Measurements from ENCODE around the gene ACR.
"Not testable (repeated sequence)": the region's sequence is repeated elsewhere in the genome, so short reads cannot be mapped to it uniquely, and the experiment has no call there.

ACR gene

DNA sequence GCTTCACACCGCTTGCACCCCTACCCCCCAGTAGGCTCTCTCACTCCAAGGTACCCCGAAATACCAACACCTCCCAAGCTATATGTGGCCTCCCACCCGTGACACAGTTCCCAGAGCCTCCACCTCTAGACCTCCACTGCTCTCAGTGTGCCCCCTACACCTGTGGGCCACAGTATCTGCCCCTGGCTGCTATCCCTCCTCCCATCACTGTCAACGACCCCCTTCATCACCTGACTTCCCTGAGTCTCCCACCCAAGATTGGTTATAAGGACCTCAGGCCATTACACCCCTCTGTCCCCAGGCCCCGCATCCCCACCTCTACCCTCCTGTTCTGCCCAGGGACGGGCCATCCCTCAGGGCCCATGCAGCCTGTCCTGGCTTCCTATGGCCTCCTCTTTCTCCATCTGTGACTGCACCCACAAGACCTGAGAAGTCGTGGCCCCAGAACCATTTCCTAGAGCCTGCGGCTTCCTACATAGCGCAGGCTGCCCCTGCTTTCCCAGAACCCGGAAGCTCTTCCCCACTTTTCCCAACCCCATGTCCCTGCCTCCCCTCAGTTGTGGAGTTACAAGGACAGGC, 734 bp downstream of the ACR start:
- Histone ChIP-seq H3K4me3 (ENCODE audit: low read length) (no peak overlapping the region), H3K4me1 (ENCODE audit: control insufficient read depth, low read length) (no peaks in the 10 kb centered on the region), H3K9me3 (ENCODE audit: control insufficient read depth, insufficient read depth, low read length) (no peaks in the 10 kb centered on the region), H3F3A (ENCODE audit: control insufficient read depth, insufficient read depth) (no peaks in the 10 kb centered on the region), H3K27me3 (ENCODE audit: control insufficient read depth, low read length) (peaks cover 14% of the 10 kb centered on the region), H3K36me3 (ENCODE audit: control insufficient read depth, low read length) (no peaks in the 10 kb centered on the region), H3K9me2 (replicated peaks; ENCODE audit: control insufficient read depth, low read length) (no peaks in the 10 kb centered on the region), H3K79me2 (ENCODE audit: control insufficient read depth, low read length) (no peaks in the 10 kb centered on the region), H3K27ac (ENCODE audit: low read depth, low read length) (no peak overlapping the region), H3K4me2 (ENCODE audit: low read length) (no peak overlapping the region), H4K20me1 (ENCODE audit: control insufficient read depth, insufficient read depth, low read depth, low read length) (no peaks in the 10 kb centered on the region)
- TF ChIP-seq CTCF (IDR thresholded peaks at IDR 0.05; ENCODE audit: low read depth, low read length, poor library complexity, severe bottlenecking) (no peak), EZH2phosphoT487 (IDR thresholded peaks at IDR 0.05; ENCODE audit: borderline replicate concordance, low read length) (no peak)

- H3K9me2 ChIP-seq (replicated peaks; ENCODE audit: control insufficient read depth, low read length): no peaks in the 10 kb centered on the region
- no peaks in the 10 kb centered on the region for H3K4me1 ChIP-seq (ENCODE audit: control insufficient read depth, low read length)
- H3K27ac ChIP-seq (ENCODE audit: low read depth, low read length): no peak overlapping the region
- TF ChIP-seq CTCF (IDR thresholded peaks at IDR 0.05; ENCODE audit: low read depth, low read length, poor library complexity, severe bottlenecking): no peak
- TF ChIP-seq EZH2phosphoT487 (IDR thresholded peaks at IDR 0.05; ENCODE audit: borderline replicate concordance, low read length): no peak
- H3F3A ChIP-seq (ENCODE audit: control insufficient read depth, insufficient read depth): no peaks in the 10 kb centered on the region
- H3K27me3 ChIP-seq (ENCODE audit: control insufficient read depth, low read length): peaks cover 14% of the 10 kb centered on the region
- no peaks in the 10 kb centered on the region for H3K79me2 ChIP-seq (ENCODE audit: control insufficient read depth, low read length)
- H3K9me3 ChIP-seq (ENCODE audit: control insufficient read depth, insufficient read depth, low read length): no peaks in the 10 kb centered on the region
- no peak overlapping the region for H3K4me2 ChIP-seq (ENCODE audit: low read length)
- no peaks in the 10 kb centered on the region for H3K36me3 ChIP-seq (ENCODE audit: control insufficient read depth, low read length)
- H4K20me1 ChIP-seq (ENCODE audit: control insufficient read depth, insufficient read depth, low read depth, low read length): no peaks in the 10 kb centered on the region
- H3K4me3 ChIP-seq (ENCODE audit: low read length): no peak overlapping the region
These were observed 1.3 kb downstream of the ACR start for GRCh38 chr22:50739279-50739691.

DNA sequence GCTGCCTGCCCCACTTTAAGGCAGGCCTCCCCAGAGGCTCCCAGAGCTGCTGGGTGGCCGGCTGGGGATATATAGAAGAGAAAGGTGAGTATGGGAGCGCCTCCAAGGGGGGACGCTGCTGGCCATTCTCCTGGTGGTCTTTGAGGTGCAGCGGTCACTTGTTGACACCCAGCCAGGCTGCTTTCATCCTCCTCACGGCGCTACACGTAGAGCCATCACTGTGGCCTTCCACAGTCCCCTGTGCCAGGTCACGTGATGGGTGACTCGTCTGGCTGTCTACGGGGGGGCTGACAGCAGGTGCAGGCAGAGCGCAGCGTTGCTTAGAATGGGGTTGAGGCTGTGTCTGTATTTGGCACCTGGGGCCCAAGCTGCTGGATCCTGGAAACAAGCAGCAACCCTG, 1.9 kb downstream of the ACR start:
- Histone ChIP-seq H3K4me1 (ENCODE audit: control insufficient read depth, low read length) (no peaks in the 10 kb centered on the region), H3K9me2 (replicated peaks; ENCODE audit: control insufficient read depth, low read length) (no peaks in the 10 kb centered on the region), H4K20me1 (ENCODE audit: control insufficient read depth, insufficient read depth, low read depth, low read length) (no peaks in the 10 kb centered on the region), H3K36me3 (ENCODE audit: control insufficient read depth, low read length) (no peaks in the 10 kb centered on the region), H3K27me3 (ENCODE audit: control insufficient read depth, low read length) (peaks cover 14% of the 10 kb centered on the region), H3K27ac (ENCODE audit: low read depth, low read length) (no peak overlapping the region), H3K4me2 (ENCODE audit: low read length) (no peak overlapping the region), H3K79me2 (ENCODE audit: control insufficient read depth, low read length) (no peaks in the 10 kb centered on the region), H3K4me3 (ENCODE audit: low read length) (no peak overlapping the region), H3F3A (ENCODE audit: control insufficient read depth, insufficient read depth) (no peaks in the 10 kb centered on the region), H3K9me3 (ENCODE audit: control insufficient read depth, insufficient read depth, low read length) (no peaks in the 10 kb centered on the region)
- TF ChIP-seq CTCF (IDR thresholded peaks at IDR 0.05; ENCODE audit: low read depth, low read length, poor library complexity, severe bottlenecking) (no peak), EZH2phosphoT487 (IDR thresholded peaks at IDR 0.05; ENCODE audit: borderline replicate concordance, low read length) (no peak)

- not testable (repeated sequence) for H3K27ac ChIP-seq (ENCODE audit: low read depth, low read length); H3K79me2 ChIP-seq (ENCODE audit: control insufficient read depth, low read length); H3K4me3 ChIP-seq (ENCODE audit: low read length); H4K20me1 ChIP-seq (ENCODE audit: control insufficient read depth, insufficient read depth, low read depth, low read length); H3K9me3 ChIP-seq (ENCODE audit: control insufficient read depth, insufficient read depth, low read length); H3K36me3 ChIP-seq (ENCODE audit: control insufficient read depth, low read length); H3K4me1 ChIP-seq (ENCODE audit: control insufficient read depth, low read length); H3F3A ChIP-seq (ENCODE audit: control insufficient read depth, insufficient read depth); H3K4me2 ChIP-seq (ENCODE audit: low read length); H3K9me2 ChIP-seq (replicated peaks; ENCODE audit: control insufficient read depth, low read length)
- peaks cover 10% of the 10 kb centered on the region for H3K27me3 ChIP-seq (ENCODE audit: control insufficient read depth, low read length)
These were observed 2.7 kb downstream of the ACR start for GRCh38 chr22:50740714-50741113.

GRCh38 chr22:50744424-50744823, 6.4 kb downstream of the ACR start:
- H3K4me3 ChIP-seq (ENCODE audit: low read length); H3F3A ChIP-seq (ENCODE audit: control insufficient read depth, insufficient read depth); H4K20me1 ChIP-seq (ENCODE audit: control insufficient read depth, insufficient read depth, low read depth, low read length); H3K4me1 ChIP-seq (ENCODE audit: control insufficient read depth, low read length); H3K27ac ChIP-seq (ENCODE audit: low read depth, low read length); H3K9me3 ChIP-seq (ENCODE audit: control insufficient read depth, insufficient read depth, low read length); H3K27me3 ChIP-seq (ENCODE audit: control insufficient read depth, low read length); H3K4me2 ChIP-seq (ENCODE audit: low read length); H3K9me2 ChIP-seq (replicated peaks; ENCODE audit: control insufficient read depth, low read length); H3K36me3 ChIP-seq (ENCODE audit: control insufficient read depth, low read length); H3K79me2 ChIP-seq (ENCODE audit: control insufficient read depth, low read length): not testable (repeated sequence)

DNA sequence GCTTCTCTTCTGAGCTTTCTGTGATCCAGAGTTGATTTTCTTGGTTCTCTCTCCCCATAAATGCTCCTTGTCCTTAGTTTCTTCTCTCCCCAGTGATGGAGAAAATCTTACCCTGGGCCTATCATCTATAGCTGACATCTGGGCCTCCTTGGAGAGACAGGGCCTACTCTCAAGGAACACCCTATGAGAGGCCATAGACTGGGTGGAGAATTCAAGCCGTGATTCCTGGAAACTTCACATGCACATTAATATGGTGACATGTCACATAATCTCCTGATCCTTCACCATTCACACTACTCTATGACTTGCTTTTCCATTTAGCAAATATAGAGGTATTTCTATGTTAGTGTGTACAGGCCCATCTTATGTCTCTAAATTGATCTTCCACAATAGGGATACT, 9.5 kb downstream of the ACR start:
- H3K27me3 ChIP-seq (ENCODE audit: control insufficient read depth, low read length); H3K36me3 ChIP-seq (ENCODE audit: control insufficient read depth, low read length); H4K20me1 ChIP-seq (ENCODE audit: control insufficient read depth, insufficient read depth, low read depth, low read length); H3F3A ChIP-seq (ENCODE audit: control insufficient read depth, insufficient read depth); H3K9me2 ChIP-seq (replicated peaks; ENCODE audit: control insufficient read depth, low read length); H3K79me2 ChIP-seq (ENCODE audit: control insufficient read depth, low read length); H3K4me3 ChIP-seq (ENCODE audit: low read length); H3K4me2 ChIP-seq (ENCODE audit: low read length); H3K27ac ChIP-seq (ENCODE audit: low read depth, low read length); H3K9me3 ChIP-seq (ENCODE audit: control insufficient read depth, insufficient read depth, low read length); H3K4me1 ChIP-seq (ENCODE audit: control insufficient read depth, low read length): not testable (repeated sequence)

All from DOHH2 (cell line).